GM23338 (cell line): ENCODE data around the gene WWOX. TPM values are rescaled to one million over a fixed set of nuclear protein-coding genes. Genes with fewer than 3 reads are reported as not detected.

Source experiments
- ATAC-seq: fragments of 200-7000 bp; cut with Tn5 transposase; 3 replicates; pipeline ENCODE4 v1.9.1; 2020
- DNase-seq: peaks from one replicate; pipeline ENCODE4 v3.0.0-alpha.2; 2015; ENCODE audit warnings: low spot score
- H2AFZ ChIP-seq: fragments of 200-600 bp; sonication (generic); 2 replicates; pipeline ENCODE4 v1.8.0; 2016; ENCODE audit warnings: antibody characterized with exemption, mild to moderate bottlenecking, moderate library complexity
- H3F3A ChIP-seq: fragments of 200-600 bp; sonication (generic); replicated peaks from 2 replicates; pipeline ENCODE4 v1.8.0; 2017; ENCODE audit warnings: antibody characterized with exemption, mixed run types, low read depth
- H3K27ac ChIP-seq: fragments of 200-600 bp; sonication (generic); 2 replicates; pipeline ENCODE4 v1.6.1; 2016; ENCODE audit warnings: low read depth
- H3K27me3 ChIP-seq: fragments of 200-600 bp; sonication (generic); 2 replicates; pipeline ENCODE4 v1.8.0; 2016; ENCODE audit warnings: mild to moderate bottlenecking, mixed run types, moderate library complexity; ENCODE audit not compliant: insufficient read depth
- H3K36me3 ChIP-seq: fragments of 200-600 bp; sonication (generic); 2 replicates; pipeline ENCODE4 v1.8.0; 2016; ENCODE audit warnings: mild to moderate bottlenecking; ENCODE audit not compliant: insufficient read depth
- H3K4me1 ChIP-seq: fragments of 200-600 bp; sonication (generic); 2 replicates; pipeline ENCODE4 v1.8.0; 2016; ENCODE audit warnings: mild to moderate bottlenecking, moderate library complexity; ENCODE audit not compliant: insufficient read depth
- H3K4me2 ChIP-seq: fragments of 200-600 bp; sonication (generic); 2 replicates; pipeline ENCODE4 v1.7.1; 2017; ENCODE audit warnings: mixed run types
- H3K4me3 ChIP-seq: fragments of 200-600 bp; sonication (generic); 2 replicates; pipeline ENCODE4 v1.6.1; 2016; ENCODE audit warnings: mixed run types
- H3K79me2 ChIP-seq: fragments of 200-600 bp; sonication (generic); replicated peaks from 2 replicates; pipeline ENCODE4 v1.8.0; 2017; ENCODE audit warnings: mild to moderate bottlenecking; ENCODE audit not compliant: insufficient read depth
- H3K9me2 ChIP-seq: fragments of 200-600 bp; sonication (generic); 2 replicates; pipeline ENCODE4 v1.8.0; 2017; ENCODE audit not compliant: insufficient read depth
- H4K20me1 ChIP-seq: fragments of 200-600 bp; sonication (generic); replicated peaks from 2 replicates; pipeline ENCODE4 v1.8.0; 2017; ENCODE audit warnings: mild to moderate bottlenecking; ENCODE audit not compliant: insufficient read depth
- H3K27ac Mint-ChIP-seq: 2 replicates; pipeline ENCODE4 v1.8.0; 2020; ENCODE audit warnings: inconsistent platforms, mild to moderate bottlenecking, moderate library complexity, mixed read lengths
- H3K27me3 Mint-ChIP-seq: 3 replicates; pipeline ENCODE4 v1.8.0; 2022; ENCODE audit warnings: low read depth, mild to moderate bottlenecking, moderate library complexity, mixed read lengths, inconsistent platforms; ENCODE audit not compliant: insufficient read depth, poor library complexity
- H3K36me3 Mint-ChIP-seq: 3 replicates; pipeline ENCODE4 v1.8.0; 2021; ENCODE audit warnings: low read depth, mild to moderate bottlenecking, inconsistent platforms, moderate library complexity, mixed read lengths
- H3K4me1 Mint-ChIP-seq: 3 replicates; pipeline ENCODE4 v1.8.0; 2020; ENCODE audit warnings: mild to moderate bottlenecking, inconsistent platforms, mixed read lengths
- H3K4me3 Mint-ChIP-seq: 3 replicates; pipeline ENCODE4 v1.8.0; 2021; ENCODE audit warnings: moderate library complexity, mild to moderate bottlenecking, inconsistent platforms, mixed read lengths
- H3K9me3 Mint-ChIP-seq: 3 replicates; pipeline ENCODE4 v1.8.0; 2020; ENCODE audit warnings: moderate library complexity, mild to moderate bottlenecking, inconsistent platforms, mixed read lengths
- CTCF ChIP-seq, 2 experiments: fragments of 200-600 bp in 1 of 2; sonication (generic) in 1 of 2; conservative IDR thresholded peaks; 2 replicates each; pipeline versions ENCODE4 v1.5.1 to v1.6.1; 2016 to 2017; ENCODE audit warnings: antibody characterized with exemption in 2 of 2, low read depth in 2 of 2, mild to moderate bottlenecking in 2 of 2, moderate library complexity in 1 of 2
- ETS1 ChIP-seq: IDR thresholded peaks from 2 replicates; pipeline ENCODE4 v1.6.1; 2016; ENCODE audit warnings: antibody characterized with exemption
- EZH2 ChIP-seq: fragments of 200-600 bp; sonication (generic); IDR thresholded peaks from one replicate; pipeline ENCODE4 v1.8.0; 2017; ENCODE audit warnings: antibody characterized with exemption, mild to moderate bottlenecking, low read depth; ENCODE audit not compliant: unreplicated experiment
- JUNB ChIP-seq: IDR thresholded peaks from one replicate; pipeline ENCODE4 v1.6.1; 2016; ENCODE audit warnings: antibody characterized with exemption; ENCODE audit not compliant: unreplicated experiment
- POLR2AphosphoS5 ChIP-seq: IDR thresholded peaks from 2 replicates; pipeline ENCODE4 v1.6.1; 2016; ENCODE audit warnings: antibody characterized with exemption, low read depth
- STAT1 ChIP-seq: IDR thresholded peaks from one replicate; pipeline ENCODE4 v1.6.1; 2016; ENCODE audit warnings: antibody characterized with exemption; ENCODE audit not compliant: unreplicated experiment
- ZNF114 ChIP-seq: fragments of 250-450 bp; sonication (Bioruptor Pico); IDR thresholded peaks from 2 replicates; pipeline ENCODE4 v1.5.0; 2020; ENCODE audit warnings: mild to moderate bottlenecking, moderate library complexity
- ZNF331 ChIP-seq: fragments of 250-450 bp; sonication (Bioruptor Pico); IDR thresholded peaks from 2 replicates; pipeline ENCODE4 v1.5.0; 2020; ENCODE audit warnings: low read depth, mild to moderate bottlenecking, moderate library complexity
- ZNF462 ChIP-seq: fragments of 250-450 bp; sonication (Bioruptor Pico); IDR thresholded peaks from 2 replicates; pipeline ENCODE4 v1.5.0; 2020; ENCODE audit warnings: mild to moderate bottlenecking, moderate library complexity
- polyA plus RNA-seq: library from polyadenylated mRNA; unstranded; fragments of >200 nt; fragmentation: Nextera tagmentation; extraction: Ambion mirVana; gene quantifications from 2 replicates; pipeline ENCODE4 v1.2.1, GENCODE V29; 2016
- total RNA-seq: library from RNA; depleted of rRNA; stranded (reverse); fragments of >200 nt; shearing (Covaris generic); gene quantifications from 2 replicates; pipeline ENCODE4 v1.2.3, GENCODE V29; 2014

Gene WWOX
- total and polyA plus RNA-seq, 2 experiments from 2014 or later = 10.0 to 19.3 TPM

DNA sequence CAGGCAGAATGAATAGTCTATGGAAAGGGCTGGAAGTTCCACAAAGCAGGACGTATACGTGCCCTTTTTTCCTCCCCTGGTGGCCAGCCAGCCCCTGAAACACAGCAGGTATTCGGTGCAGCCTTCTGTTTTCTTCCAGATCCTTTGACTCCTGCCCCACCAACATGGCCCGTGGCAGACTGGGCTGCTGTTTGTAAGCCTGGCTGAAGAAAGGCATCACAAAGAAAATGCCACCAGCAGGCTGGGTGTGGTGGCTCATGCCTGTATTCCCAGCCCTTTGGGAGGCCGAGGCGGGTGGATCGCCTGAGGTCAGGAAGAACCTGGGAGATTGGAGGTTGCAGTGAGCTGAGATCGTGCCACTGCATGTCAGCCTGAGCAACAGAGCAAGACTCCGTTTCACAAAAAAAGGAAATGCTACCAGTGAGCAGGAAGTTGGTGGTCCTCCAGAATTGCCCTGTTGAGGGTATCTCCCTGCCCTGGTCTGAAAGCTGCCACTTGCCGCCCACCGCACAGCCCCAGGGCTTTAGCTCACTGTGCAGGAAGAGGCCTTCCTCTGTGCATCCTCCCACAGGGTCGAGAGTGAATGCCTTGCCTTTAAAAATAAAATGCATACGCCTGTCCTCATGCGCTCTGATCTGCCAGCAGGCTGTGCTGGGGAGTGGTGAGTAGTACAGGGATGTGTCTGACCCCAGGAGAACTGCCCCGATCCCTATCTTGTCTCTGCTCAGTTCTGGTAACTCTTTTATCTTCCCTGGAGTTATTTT is 913.4 kb downstream of the WWOX start:
- peak overlapping the region; percentile 38; the same call in 1 of the 2 replicates for H2AFZ ChIP-seq
- no peaks in the 10 kb centered on the region for H3K79me2 ChIP-seq
- no peak overlapping the region for H3K27ac ChIP-seq
- Mint-ChIP-seq H3K27me3 (peaks cover 8% of the 10 kb centered on the region), H3K36me3 (no peaks in the 10 kb centered on the region), H3K9me3 (no peaks in the 10 kb centered on the region; the same call in 2 of the 3 replicates), H3K27ac (no peak overlapping the region), H3K4me1 (peaks cover 3% of the 10 kb centered on the region; the same call in 1 of the 3 replicates), H3K4me3 (no peak overlapping the region)
- no peak overlapping the region for H3K4me2 ChIP-seq
- no peaks in the 10 kb centered on the region for H3F3A ChIP-seq
- TF ChIP-seq POLR2AphosphoS5 = no peak
- TF ChIP-seq JUNB = no peak
- TF ChIP-seq ZNF331 = no peak
- 0 out of 4 replicates have a peak, but pooled peaks of 1 of the 2 experiments have one; percentile 24 for TF ChIP-seq CTCF (conservative IDR thresholded peaks at IDR 0.05; ENCODE audit: low read depth in 2 of 2)
- no peak for TF ChIP-seq EZH2
- TF ChIP-seq ZNF114 (CRISPR knock-in tag) = no peak
- no peak for TF ChIP-seq ZNF462 (CRISPR knock-in tag)
- TF ChIP-seq STAT1 = no peak
- no peak for TF ChIP-seq ETS1
- ATAC-seq (peak; percentile 66; the same call in 2 of the 3 replicates), DNase-seq (no peak)
- H3K4me3 ChIP-seq = no peak overlapping the region
- no peaks in the 10 kb centered on the region for H3K4me1 ChIP-seq
- H3K36me3 ChIP-seq = no peaks in the 10 kb centered on the region
- H3K27me3 ChIP-seq = no peaks in the 10 kb centered on the region
- H4K20me1 ChIP-seq = no peaks in the 10 kb centered on the region
- H3K9me2 ChIP-seq = no peaks in the 10 kb centered on the region
